OCI-LY3 (cell line): ENCODE results near the gene CD151.
A peak's percentile ranks its signal among the peaks of the same experiment; 100 is the strongest.

Experiments
- H2AFZ ChIP-seq: fragments of 200-600, 300-600 bp; shearing (Covaris generic); 2 replicates; pipeline ENCODE4 v1.6.0; 2014; ENCODE audit warnings: antibody characterized with exemption, low read depth, low read length
- H3K27ac ChIP-seq: fragments of 200-600, 300-600 bp; sonication (generic); 2 replicates; pipeline ENCODE4 v1.5.1; 2014; ENCODE audit warnings: mild to moderate bottlenecking, low read length, moderate library complexity, mixed read lengths
- H3K27me3 ChIP-seq: fragments of 200-600, 300-600 bp; sonication (generic); 2 replicates; pipeline ENCODE4 v1.6.1; 2014; ENCODE audit warnings: low read depth, low read length, mixed read lengths
- H3K36me3 ChIP-seq: fragments of 200-600, 300-600 bp; sonication (generic); replicated peaks from 2 replicates; pipeline ENCODE3; 2014; ENCODE audit warnings: low read depth, low read length, mixed read lengths
- H3K4me1 ChIP-seq: fragments of 300-600, 200-600 bp; sonication (generic); 2 replicates; pipeline ENCODE4 v1.6.1; 2014; ENCODE audit warnings: low read length, mixed read lengths
- H3K4me2 ChIP-seq: fragments of 200-600, 300-600 bp; sonication (generic); 2 replicates; pipeline ENCODE4 v1.6.1; 2014; ENCODE audit warnings: low read length, mixed read lengths
- H3K4me3 ChIP-seq: fragments of 300-600, 200-600 bp; sonication (generic); 2 replicates; pipeline ENCODE4 v1.5.1; 2014; ENCODE audit warnings: antibody characterized with exemption, mild to moderate bottlenecking, low read length, moderate library complexity
- H3K79me2 ChIP-seq: fragments of 300-600, 200-600 bp; shearing (Covaris generic); 2 replicates; pipeline ENCODE4 v1.6.1; 2014; ENCODE audit warnings: mild to moderate bottlenecking, low read length, mixed read lengths
- H3K9ac ChIP-seq: fragments of 300-600, 200-600 bp; shearing (Covaris generic); 2 replicates; pipeline ENCODE4 v1.6.0; 2014; ENCODE audit warnings: mild to moderate bottlenecking, low read length, moderate library complexity
- H3K9me3 ChIP-seq: fragments of 200-600, 300-600 bp; shearing (Covaris generic); 2 replicates; pipeline ENCODE4 v1.6.1; 2014; ENCODE audit warnings: low read length, mixed read lengths; ENCODE audit not compliant: insufficient read depth
- H4K20me1 ChIP-seq: fragments of 200-600, 300-600 bp; sonication (generic); 2 replicates; pipeline ENCODE4 v1.6.1; 2016; ENCODE audit warnings: low read length, mixed read lengths; ENCODE audit not compliant: insufficient read depth
- EZH2phosphoT487 ChIP-seq: fragments of 200-600 bp; shearing (Covaris generic); IDR thresholded peaks from 2 replicates; pipeline ENCODE4 v1.6.1; 2018; ENCODE audit warnings: antibody characterized with exemption, mixed run types, low read depth
- TF ChIP-seq, protein P1 (sequence below): fragments of 200-600, 300-600 bp; sonication (generic); IDR thresholded peaks from 2 replicates; pipeline ENCODE4 v1.5.1; 2014; ENCODE audit warnings: antibody characterized with exemption, low read length, low read depth

CD151 gene

DNA sequence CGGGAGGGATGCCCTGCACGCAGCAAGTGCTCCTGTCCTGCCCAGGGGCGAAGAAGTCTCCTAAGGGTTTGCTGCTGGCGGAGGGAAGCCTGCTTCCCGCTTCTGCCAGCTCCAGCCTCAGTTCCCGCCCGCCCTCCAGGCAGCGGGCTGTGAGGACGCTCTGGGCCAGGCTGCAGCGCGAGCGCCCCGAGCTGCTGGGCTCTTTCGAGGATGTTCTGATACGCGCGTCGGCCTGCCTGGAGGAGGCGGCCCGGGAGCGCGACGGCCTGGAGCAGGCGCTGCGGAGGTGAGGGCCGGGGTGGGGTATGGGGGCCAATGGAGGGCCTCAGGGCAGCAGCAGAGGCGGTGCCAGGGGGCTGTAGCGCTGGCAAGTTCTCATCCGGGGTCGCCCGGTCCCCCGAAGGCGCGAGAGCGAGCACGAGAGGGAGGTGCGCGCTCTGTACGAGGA, 2.9 kb upstream of the CD151 start:
- H3K9me3 ChIP-seq, result no peaks in the 10 kb centered on the region
- peak overlapping the region; percentile 52 for H3K4me3 ChIP-seq
- no peak overlapping the region for H2AFZ ChIP-seq
- peaks cover 4% of the 10 kb centered on the region for H3K36me3 ChIP-seq
- H3K79me2 ChIP-seq, result peaks cover 9% of the 10 kb centered on the region
- peaks cover 46% of the 10 kb centered on the region for H3K4me1 ChIP-seq
- H3K27me3 ChIP-seq, result no peaks in the 10 kb centered on the region
- H3K4me2 ChIP-seq, result peak overlapping the region; percentile 66
- no peak overlapping the region for H3K9ac ChIP-seq
- no peak overlapping the region for H3K27ac ChIP-seq
- TF ChIP-seq EZH2phosphoT487, result no peak
- TF ChIP-seq, protein P1, sequence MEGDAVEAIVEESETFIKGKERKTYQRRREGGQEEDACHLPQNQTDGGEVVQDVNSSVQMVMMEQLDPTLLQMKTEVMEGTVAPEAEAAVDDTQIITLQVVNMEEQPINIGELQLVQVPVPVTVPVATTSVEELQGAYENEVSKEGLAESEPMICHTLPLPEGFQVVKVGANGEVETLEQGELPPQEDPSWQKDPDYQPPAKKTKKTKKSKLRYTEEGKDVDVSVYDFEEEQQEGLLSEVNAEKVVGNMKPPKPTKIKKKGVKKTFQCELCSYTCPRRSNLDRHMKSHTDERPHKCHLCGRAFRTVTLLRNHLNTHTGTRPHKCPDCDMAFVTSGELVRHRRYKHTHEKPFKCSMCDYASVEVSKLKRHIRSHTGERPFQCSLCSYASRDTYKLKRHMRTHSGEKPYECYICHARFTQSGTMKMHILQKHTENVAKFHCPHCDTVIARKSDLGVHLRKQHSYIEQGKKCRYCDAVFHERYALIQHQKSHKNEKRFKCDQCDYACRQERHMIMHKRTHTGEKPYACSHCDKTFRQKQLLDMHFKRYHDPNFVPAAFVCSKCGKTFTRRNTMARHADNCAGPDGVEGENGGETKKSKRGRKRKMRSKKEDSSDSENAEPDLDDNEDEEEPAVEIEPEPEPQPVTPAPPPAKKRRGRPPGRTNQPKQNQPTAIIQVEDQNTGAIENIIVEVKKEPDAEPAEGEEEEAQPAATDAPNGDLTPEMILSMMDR, result no peak
- peaks cover 6% of the 10 kb centered on the region; the same call in 1 of the 2 replicates for H4K20me1 ChIP-seq

DNA sequence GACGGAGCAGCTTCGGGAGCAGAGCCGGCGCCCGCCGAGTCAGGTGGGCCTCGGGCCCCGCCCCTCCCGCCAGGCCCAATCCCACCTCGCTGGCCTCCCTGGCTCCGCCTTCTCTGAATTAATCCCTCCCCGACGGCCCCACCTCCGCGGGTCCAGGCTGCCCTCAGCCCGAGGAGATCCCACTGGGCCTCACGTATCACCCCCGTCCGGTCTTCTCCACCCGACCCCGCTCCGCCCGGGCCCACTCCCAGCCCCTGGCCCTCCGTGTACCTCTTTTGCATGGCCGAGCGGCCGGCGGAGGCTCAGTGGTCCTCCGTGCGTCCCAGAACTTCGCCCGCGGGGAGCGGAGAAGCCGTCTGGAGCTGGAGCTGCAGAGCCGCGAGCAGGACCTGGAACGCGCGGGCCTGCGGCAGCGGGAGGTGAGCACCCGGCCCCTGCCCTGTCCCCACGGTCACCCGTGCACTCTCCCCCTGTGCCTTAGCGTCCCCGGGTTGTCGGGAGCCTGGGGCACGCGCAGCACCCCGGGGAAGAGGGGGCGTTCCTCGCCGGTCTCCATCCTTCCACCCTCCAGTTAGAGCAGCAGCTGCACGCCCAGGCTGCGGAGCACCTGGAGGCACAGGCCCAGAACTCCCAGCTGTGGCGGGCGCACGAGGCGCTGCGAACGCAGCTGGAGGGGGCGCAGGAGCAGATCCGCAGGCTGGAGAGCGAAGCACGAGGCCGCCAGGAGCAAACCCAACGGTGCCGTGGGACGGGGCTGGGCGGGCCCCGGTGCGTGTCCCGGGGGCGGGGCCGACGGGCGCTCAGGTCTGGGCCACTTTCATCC, 2.2 kb upstream of the CD151 start:
- no peaks in the 10 kb centered on the region for H3K9me3 ChIP-seq
- no peak overlapping the region for H3K4me3 ChIP-seq
- TF ChIP-seq, protein P1, result no peak
- no peak for TF ChIP-seq EZH2phosphoT487
- no peak overlapping the region for H3K9ac ChIP-seq
- no peak overlapping the region for H3K4me2 ChIP-seq
- H2AFZ ChIP-seq, result no peak overlapping the region
- H4K20me1 ChIP-seq, result peaks cover 8% of the 10 kb centered on the region; the same call in 1 of the 2 replicates
- H3K36me3 ChIP-seq, result no peaks in the 10 kb centered on the region
- H3K27me3 ChIP-seq, result no peaks in the 10 kb centered on the region
- H3K27ac ChIP-seq, result no peak overlapping the region
- H3K4me1 ChIP-seq, result peaks cover 46% of the 10 kb centered on the region
- peaks cover 9% of the 10 kb centered on the region for H3K79me2 ChIP-seq

DNA sequence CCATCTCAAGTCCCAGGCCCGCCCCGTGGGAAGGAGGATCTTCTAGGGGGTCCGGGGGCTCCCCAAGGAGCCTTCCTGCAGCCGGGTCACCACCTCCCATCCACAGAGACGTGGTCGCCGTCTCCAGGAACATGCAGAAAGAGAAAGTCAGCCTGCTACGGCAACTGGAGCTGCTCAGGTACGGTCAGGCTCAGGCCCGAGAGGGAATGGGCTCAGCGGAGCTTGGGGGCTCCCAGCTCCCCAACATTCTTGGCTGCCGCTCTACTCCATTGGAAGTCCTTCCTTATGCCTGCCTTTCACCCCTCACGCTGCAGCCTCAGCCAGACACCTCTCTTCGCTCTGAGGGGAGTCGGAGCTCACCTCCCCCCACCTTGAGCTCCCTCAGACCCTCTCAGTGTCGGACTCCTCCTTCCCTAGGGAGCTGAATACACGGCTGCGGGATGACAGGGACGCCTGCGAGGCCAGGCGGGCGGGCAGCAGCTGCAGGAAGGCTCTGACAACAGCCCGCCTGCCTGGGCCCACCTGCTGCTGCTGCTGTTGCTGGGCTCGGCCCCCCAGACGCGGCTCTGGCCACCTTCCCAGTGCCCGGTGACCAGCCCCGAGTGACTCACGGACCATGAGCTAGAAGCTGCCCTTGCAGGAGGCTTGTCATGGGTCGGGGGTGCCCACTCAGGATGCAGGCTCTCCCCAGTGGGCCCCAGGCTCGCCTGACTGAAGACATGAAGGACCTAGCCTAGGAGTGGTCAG, 1.5 kb upstream of the CD151 start:
- peak overlapping the region; percentile 93; the same call in 1 of the 2 replicates for H3K4me3 ChIP-seq
- no peak overlapping the region for H3K27ac ChIP-seq
- no peak overlapping the region for H3K4me2 ChIP-seq
- H3K27me3 ChIP-seq, result no peaks in the 10 kb centered on the region
- H3K36me3 ChIP-seq, result no peaks in the 10 kb centered on the region
- no peak overlapping the region for H2AFZ ChIP-seq
- TF ChIP-seq EZH2phosphoT487, result no peak
- TF ChIP-seq, protein P1, result no peak
- peaks cover 8% of the 10 kb centered on the region; the same call in 1 of the 2 replicates for H4K20me1 ChIP-seq
- peaks cover 38% of the 10 kb centered on the region for H3K4me1 ChIP-seq
- H3K9me3 ChIP-seq, result no peaks in the 10 kb centered on the region
- H3K9ac ChIP-seq, result no peak overlapping the region
- peaks cover 9% of the 10 kb centered on the region for H3K79me2 ChIP-seq

DNA sequence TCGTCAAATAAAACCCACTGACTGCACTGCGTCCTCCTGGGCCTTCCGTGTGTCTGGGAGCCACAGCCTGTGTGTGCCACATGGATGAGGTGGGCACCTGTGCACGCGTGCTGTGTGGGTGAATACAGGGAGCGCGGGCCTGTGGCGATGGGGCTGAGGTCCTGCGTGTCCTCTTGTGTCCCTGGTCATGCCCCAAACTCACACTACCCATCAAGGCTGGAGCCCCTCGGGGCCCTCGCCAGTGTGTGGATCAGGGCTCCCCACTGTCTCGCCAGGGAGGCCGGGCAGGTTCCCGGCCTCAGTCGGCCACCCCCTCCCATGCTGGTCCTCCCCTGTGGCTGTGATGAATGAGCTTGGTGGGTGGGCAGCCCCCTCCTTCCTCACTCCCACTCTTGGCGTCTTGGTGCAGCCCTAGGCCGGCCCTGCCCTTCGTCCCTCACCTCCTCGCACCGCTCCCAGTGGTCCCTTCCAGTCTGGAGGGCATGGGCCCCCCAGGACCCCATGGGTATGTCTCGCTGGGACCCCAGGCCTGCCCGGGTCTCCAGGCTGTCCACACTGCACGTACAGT, 707 bp upstream of the CD151 start:
- no peak overlapping the region for H2AFZ ChIP-seq
- peak overlapping the region; percentile 93 for H3K4me3 ChIP-seq
- H3K4me1 ChIP-seq, result peaks cover 34% of the 10 kb centered on the region
- peaks cover 8% of the 10 kb centered on the region; the same call in 1 of the 2 replicates for H4K20me1 ChIP-seq
- H3K27me3 ChIP-seq, result no peaks in the 10 kb centered on the region
- peaks cover 1% of the 10 kb centered on the region for H3K36me3 ChIP-seq
- H3K4me2 ChIP-seq, result peak overlapping the region; percentile 99
- TF ChIP-seq EZH2phosphoT487, result no peak
- TF ChIP-seq, protein P1, result no peak
- no peaks in the 10 kb centered on the region for H3K9me3 ChIP-seq
- H3K27ac ChIP-seq, result peak overlapping the region; percentile 1; the same call in 1 of the 2 replicates
- H3K9ac ChIP-seq, result peak overlapping the region; percentile 76
- peaks cover 9% of the 10 kb centered on the region for H3K79me2 ChIP-seq
